Measurements from ENCODE around the gene CDK9.
"Not testable (repeated sequence)": the region's sequence is repeated elsewhere in the genome, so short reads cannot be mapped to it uniquely, and the experiment has no call there.

Gene CDK9

DNA sequence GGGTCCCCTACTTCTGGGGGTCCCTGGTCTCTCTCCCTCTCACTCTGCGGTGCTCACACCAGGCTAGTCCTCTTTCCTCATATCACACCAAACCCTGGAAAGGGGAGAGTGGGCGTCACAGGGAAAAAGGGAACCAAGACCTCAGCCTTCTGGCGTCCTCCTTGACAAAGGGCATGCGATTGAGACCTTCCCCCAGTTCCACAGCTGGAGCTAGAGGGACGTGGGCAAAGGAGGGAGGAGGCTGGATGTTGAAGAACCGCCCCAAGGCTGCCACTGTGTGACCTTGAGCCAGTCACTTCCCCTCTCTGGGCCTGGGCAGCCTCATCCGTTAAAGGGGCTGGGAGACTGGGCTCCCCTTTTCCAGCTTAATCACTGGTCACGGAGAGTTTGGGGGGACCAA lies 32.2 kb upstream of the CDK9 start:
- H3K36me3 ChIP-seq (ENCODE audit: control insufficient read depth, insufficient read depth, low read length), result no peaks in the 10 kb centered on the region
- H3K9me3 ChIP-seq (ENCODE audit: control insufficient read depth, low read length), result no peaks in the 10 kb centered on the region
- no peaks in the 10 kb centered on the region for H3K4me1 ChIP-seq (ENCODE audit: control insufficient read depth, insufficient read depth, low read length)
- peaks cover 37% of the 10 kb centered on the region for H3K27me3 ChIP-seq (ENCODE audit: control insufficient read depth, insufficient read depth, low read length)
- no peak overlapping the region for H3K4me3 ChIP-seq (ENCODE audit: low read length)
- H3K9ac ChIP-seq (ENCODE audit: low read length), result no peak overlapping the region

DNA sequence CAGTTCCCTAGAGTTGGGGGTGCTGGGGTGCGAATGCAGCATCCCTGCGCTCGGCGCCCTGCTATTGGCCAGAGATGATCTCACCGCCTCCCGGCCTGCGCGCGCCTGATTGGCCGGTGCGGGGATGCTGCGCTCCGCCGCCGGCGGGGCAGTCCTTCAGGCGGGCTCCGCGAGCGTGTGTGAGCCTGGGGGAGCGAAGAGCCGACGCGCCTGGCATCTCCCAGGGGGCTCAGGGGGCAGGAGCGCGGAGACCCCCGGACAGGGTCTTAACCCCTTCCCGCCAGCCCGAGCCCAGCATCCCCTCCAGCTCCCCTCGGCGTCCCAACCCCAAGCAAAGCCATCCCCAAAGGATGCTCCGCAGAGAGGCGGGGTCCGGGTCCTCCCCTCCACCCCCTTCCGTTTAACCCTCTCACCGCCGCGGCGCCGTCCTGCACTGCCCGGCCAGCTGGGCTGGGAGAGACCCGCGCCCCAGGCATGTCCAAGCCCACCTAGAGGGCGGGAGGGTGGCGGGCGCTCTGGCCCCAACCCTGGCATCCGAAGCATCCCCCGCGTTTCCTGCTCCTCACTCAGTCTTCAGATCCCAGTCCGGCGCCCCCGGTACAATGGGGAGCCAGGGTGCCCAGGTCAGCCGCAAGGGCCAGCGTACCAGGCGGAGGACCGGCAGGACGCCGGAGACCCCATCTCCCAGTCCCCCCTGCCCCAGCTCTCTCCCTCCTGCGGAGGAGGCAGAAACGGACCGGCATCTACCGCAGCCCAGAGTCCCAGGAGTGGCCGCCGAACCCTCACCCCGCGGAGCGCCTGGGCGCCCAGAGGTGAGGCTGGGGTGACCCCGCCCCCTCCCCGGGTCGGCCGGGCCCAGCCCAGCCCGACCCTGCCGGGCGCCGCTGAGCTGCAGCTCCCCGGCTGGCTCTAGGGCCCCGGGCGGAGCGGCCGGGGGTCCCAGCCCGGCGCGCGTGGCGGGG lies 31.5 kb upstream of the CDK9 start:
- no peak overlapping the region for H3K4me3 ChIP-seq (ENCODE audit: low read length)
- H3K27me3 ChIP-seq (ENCODE audit: control insufficient read depth, insufficient read depth, low read length), result peaks cover 37% of the 10 kb centered on the region
- H3K9ac ChIP-seq (ENCODE audit: low read length), result no peak overlapping the region
- no peaks in the 10 kb centered on the region for H3K4me1 ChIP-seq (ENCODE audit: control insufficient read depth, insufficient read depth, low read length)
- no peaks in the 10 kb centered on the region for H3K36me3 ChIP-seq (ENCODE audit: control insufficient read depth, insufficient read depth, low read length)
- no peaks in the 10 kb centered on the region for H3K9me3 ChIP-seq (ENCODE audit: control insufficient read depth, low read length)

DNA sequence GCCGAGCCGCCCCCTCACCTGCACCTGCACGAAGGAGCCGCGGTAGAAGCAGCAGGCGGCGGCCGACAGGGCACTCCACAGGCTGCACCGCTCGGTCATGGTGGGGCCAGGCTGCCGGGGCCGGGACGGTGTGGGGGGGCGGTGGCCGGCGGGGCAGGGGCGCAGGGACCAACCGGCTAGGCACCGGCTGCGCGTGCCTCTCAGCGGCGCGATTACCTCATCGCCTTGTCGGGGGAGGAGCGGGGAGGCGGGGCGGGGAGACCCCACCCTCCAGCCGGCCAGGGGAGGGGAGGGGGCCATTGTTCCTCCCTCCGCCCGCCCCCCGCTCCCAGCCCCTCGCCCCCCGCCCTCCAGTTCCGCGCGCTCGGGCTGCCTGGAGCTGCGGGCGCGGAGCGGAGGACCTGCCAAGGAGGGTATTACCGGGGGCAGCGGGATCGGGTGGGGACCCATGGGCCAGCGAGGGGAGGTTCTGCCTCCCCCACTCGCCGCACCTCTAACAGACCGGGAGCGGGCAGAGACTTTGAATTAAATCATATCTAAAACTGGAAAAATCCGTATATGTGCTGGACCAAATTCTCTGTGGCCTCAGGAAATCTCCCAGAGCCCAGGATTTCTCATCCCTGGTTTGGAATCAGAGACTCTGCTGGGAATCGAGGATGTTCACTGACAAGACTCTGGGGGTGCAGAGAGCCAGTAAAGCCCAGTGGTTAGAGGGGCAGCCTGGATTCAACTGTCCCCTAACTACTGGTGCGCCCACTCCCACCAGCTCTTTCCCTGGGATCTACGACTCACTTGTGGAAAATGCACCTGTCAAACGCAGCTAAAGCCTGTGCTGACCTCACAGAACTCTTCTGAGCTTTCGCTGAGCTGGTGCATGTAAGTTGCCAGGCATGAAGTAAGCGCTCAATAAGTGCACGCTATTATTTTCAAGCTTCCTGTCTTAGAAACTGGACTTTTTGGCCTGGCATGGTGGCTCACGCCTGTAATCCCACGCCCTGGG lies 30.5 kb upstream of the CDK9 start:
- H3K9ac ChIP-seq (ENCODE audit: low read length), result no peak overlapping the region
- no peaks in the 10 kb centered on the region for H3K9me3 ChIP-seq (ENCODE audit: control insufficient read depth, low read length)
- H3K27me3 ChIP-seq (ENCODE audit: control insufficient read depth, insufficient read depth, low read length), result peaks cover 37% of the 10 kb centered on the region
- no peaks in the 10 kb centered on the region for H3K4me1 ChIP-seq (ENCODE audit: control insufficient read depth, insufficient read depth, low read length)
- H3K36me3 ChIP-seq (ENCODE audit: control insufficient read depth, insufficient read depth, low read length), result no peaks in the 10 kb centered on the region
- no peak overlapping the region for H3K4me3 ChIP-seq (ENCODE audit: low read length)

DNA sequence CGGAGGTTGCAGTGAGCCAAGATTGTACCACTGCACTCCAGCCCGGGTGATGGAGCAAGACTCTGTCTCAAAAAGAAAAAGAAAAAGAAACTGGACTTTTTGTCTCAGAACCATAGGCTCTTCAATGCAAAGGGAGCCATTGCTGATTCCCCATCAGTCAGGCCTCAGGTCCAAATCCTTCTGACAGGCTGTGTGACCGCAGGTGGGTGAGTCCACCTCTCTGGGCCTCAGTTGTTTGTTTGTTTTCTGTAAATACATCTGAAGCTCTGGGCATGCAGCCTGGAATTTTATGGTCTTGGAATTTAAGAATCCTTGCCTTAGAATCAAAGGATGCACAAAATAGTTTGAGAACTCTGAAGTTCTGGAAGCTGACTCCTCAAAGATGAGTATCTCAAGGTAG lies 29.6 kb upstream of the CDK9 start:
- no peaks in the 10 kb centered on the region for H3K36me3 ChIP-seq (ENCODE audit: control insufficient read depth, insufficient read depth, low read length)
- no peaks in the 10 kb centered on the region for H3K4me1 ChIP-seq (ENCODE audit: control insufficient read depth, insufficient read depth, low read length)
- no peaks in the 10 kb centered on the region for H3K9me3 ChIP-seq (ENCODE audit: control insufficient read depth, low read length)
- H3K9ac ChIP-seq (ENCODE audit: low read length), result no peak overlapping the region
- H3K27me3 ChIP-seq (ENCODE audit: control insufficient read depth, insufficient read depth, low read length), result peaks cover 37% of the 10 kb centered on the region
- H3K4me3 ChIP-seq (ENCODE audit: low read length), result no peak overlapping the region

DNA sequence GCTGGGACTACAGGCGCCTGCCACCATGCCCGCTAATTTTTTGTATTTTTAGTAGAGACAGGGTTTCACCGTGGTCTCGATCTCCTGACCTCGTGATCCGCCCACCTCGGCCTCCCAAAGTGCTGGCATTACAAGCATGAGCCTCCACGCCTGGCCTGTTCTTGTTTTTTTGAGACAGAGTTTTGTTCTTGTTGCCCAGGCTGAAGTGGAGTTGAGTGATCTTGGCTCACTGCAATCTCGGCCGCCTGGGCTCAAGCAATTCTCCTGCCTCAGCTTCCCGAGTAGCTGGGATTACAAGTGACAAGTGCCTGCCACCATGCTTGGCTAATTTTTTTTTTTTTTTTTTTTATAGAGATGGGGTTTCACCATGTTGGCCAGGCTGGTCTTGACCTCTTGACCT lies 29.1 kb upstream of the CDK9 start:
- H3K4me1 ChIP-seq (ENCODE audit: control insufficient read depth, insufficient read depth, low read length); H3K4me3 ChIP-seq (ENCODE audit: low read length); H3K9ac ChIP-seq (ENCODE audit: low read length); H3K9me3 ChIP-seq (ENCODE audit: control insufficient read depth, low read length); H3K36me3 ChIP-seq (ENCODE audit: control insufficient read depth, insufficient read depth, low read length): not testable (repeated sequence)
- peaks cover 38% of the 10 kb centered on the region for H3K27me3 ChIP-seq (ENCODE audit: control insufficient read depth, insufficient read depth, low read length)

DNA sequence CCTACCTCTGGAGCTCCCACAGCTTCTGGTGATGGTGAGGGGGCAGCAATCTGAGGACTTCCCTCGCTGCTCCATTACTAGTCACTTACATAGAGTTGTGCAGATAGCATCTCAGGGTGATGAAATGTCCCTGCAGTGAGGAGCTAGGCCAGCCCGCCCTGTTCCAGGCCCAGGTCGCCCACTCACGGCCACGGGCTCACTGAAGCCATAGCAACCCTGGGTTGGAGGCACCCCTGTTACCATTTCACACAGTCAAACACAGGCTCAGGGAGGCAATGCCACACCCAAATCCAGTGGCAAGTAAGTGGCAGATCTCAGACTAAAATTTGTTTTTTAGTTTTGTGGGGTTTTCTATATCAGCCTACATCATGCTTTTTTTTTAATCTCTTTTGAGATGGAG lies 27.0 kb upstream of the CDK9 start:
- no peaks in the 10 kb centered on the region for H3K9me3 ChIP-seq (ENCODE audit: control insufficient read depth, low read length)
- H3K4me1 ChIP-seq (ENCODE audit: control insufficient read depth, insufficient read depth, low read length), result no peaks in the 10 kb centered on the region
- H3K4me3 ChIP-seq (ENCODE audit: low read length), result no peak overlapping the region
- peaks cover 29% of the 10 kb centered on the region for H3K27me3 ChIP-seq (ENCODE audit: control insufficient read depth, insufficient read depth, low read length)
- no peak overlapping the region for H3K9ac ChIP-seq (ENCODE audit: low read length)
- H3K36me3 ChIP-seq (ENCODE audit: control insufficient read depth, insufficient read depth, low read length), result no peaks in the 10 kb centered on the region

DNA sequence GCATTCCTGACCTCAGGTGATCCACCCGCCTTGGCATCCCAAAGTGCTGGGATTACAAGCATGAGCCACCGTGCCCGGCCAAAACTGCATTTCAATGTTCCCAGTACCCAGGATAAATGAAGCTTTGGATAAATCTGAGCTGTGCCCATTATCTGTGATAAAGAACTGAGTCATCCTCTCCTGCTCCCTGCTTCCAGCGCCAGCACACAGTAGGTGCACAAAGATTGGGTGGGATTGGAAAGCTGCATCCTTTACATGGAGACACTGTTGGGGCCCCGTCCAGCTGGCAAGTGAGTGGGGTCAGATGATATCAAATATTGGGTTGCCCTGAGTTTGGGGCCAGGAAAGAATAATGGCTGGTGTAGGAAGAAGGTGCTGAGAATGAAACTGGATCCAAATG lies 24.8 kb upstream of the CDK9 start:
- no peak overlapping the region for H3K4me3 ChIP-seq (ENCODE audit: low read length)
- no peaks in the 10 kb centered on the region for H3K4me1 ChIP-seq (ENCODE audit: control insufficient read depth, insufficient read depth, low read length)
- H3K9ac ChIP-seq (ENCODE audit: low read length), result no peak overlapping the region

DNA sequence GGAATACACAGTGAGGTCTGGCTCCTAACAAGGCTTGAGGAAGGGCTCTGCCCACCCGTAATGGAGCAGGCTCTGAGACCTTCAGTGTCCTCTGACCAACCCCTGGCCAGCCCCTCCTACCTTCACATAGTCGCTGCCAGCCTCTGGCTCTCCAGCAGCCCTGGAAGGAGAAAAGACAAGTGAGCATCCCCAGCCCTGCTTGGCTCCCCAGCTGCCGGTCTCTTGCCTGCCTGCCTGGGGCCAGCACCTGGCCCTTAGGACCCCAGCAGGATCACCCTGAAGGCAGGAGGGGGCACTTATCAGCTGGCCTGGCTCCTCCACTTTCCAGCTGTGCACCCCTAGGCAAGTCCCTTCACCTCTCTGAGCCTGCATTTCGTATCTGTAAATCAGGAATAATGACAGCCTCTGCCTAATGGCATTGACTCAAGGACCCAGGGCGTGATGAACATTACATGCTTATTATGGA lies 24.3 kb upstream of the CDK9 start:
- Histone ChIP-seq H3K4me3 (ENCODE audit: low read length) (no peak overlapping the region), H3K9me3 (ENCODE audit: control insufficient read depth, low read length) (no peaks in the 10 kb centered on the region), H3K4me1 (ENCODE audit: control insufficient read depth, insufficient read depth, low read length) (no peaks in the 10 kb centered on the region), H3K9ac (ENCODE audit: low read length) (no peak overlapping the region), H3K27me3 (ENCODE audit: control insufficient read depth, insufficient read depth, low read length) (peaks cover 8% of the 10 kb centered on the region), H3K36me3 (ENCODE audit: control insufficient read depth, insufficient read depth, low read length) (no peaks in the 10 kb centered on the region)

More for the DNA sequence above, 24.8 kb upstream of the CDK9 start:
- Histone ChIP-seq H3K27me3 (ENCODE audit: control insufficient read depth, insufficient read depth, low read length) (peaks cover 10% of the 10 kb centered on the region), H3K36me3 (ENCODE audit: control insufficient read depth, insufficient read depth, low read length) (no peaks in the 10 kb centered on the region), H3K9me3 (ENCODE audit: control insufficient read depth, low read length) (no peaks in the 10 kb centered on the region)

DNA sequence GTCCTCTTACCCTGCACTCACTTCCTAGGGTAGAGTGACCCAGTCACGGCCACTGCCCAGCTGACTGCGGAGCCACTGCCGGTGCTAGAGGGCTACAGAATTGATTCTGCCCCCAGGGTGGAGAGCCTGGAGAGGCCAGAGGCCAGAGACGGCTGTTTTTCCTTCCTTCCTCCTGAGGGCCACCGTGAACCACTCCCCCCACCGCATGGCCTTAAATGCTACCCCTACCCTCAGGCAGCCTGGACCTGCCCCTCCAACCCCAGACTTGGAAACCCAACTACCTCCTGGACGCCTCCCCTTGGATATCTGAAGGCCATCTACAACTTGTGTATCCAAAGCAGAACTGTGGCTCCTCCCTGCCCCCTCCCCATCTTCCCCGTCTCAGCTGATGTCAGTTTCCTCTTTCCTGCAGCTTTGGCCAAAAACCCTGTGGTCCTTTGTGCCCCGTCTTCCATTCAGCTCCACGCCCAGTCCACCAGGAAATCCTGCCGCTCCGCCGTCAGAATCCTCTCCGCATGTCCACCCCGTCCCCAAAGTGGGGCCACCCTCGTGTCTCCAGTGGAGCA lies 23.6 kb upstream of the CDK9 start:
- Histone ChIP-seq H3K27me3 (ENCODE audit: control insufficient read depth, insufficient read depth, low read length) (peaks cover 8% of the 10 kb centered on the region), H3K36me3 (ENCODE audit: control insufficient read depth, insufficient read depth, low read length) (no peaks in the 10 kb centered on the region), H3K4me3 (ENCODE audit: low read length) (no peak overlapping the region), H3K9me3 (ENCODE audit: control insufficient read depth, low read length) (no peaks in the 10 kb centered on the region), H3K4me1 (ENCODE audit: control insufficient read depth, insufficient read depth, low read length) (no peaks in the 10 kb centered on the region), H3K9ac (ENCODE audit: low read length) (no peak overlapping the region)

DNA sequence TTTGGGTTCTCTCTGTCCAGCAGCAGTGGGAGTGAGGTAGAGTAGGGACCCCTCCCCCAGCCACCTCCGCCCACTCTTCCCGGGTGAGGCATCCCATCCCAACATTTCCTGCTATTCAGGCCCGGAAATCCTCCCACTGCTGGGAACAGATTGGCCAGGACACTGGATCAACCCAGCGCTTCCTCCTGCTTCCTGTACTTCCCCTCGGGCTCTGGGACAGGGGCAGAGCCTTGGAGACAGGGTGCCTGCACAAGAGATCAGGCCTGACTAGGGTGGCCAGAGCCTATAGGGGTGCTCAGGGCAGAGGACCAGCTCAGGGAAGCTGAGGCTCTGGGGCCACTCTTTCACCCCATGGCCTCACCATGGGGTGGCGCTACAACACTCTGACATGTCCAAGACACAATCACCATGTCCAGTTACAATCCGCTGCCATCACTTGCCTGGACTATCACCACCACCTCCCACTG lies 21.9 kb upstream of the CDK9 start:
- H3K9ac ChIP-seq (ENCODE audit: low read length), result no peak overlapping the region
- no peaks in the 10 kb centered on the region for H3K36me3 ChIP-seq (ENCODE audit: control insufficient read depth, insufficient read depth, low read length)
- no peaks in the 10 kb centered on the region for H3K4me1 ChIP-seq (ENCODE audit: control insufficient read depth, insufficient read depth, low read length)
- H3K4me3 ChIP-seq (ENCODE audit: low read length), result no peak overlapping the region
- H3K27me3 ChIP-seq (ENCODE audit: control insufficient read depth, insufficient read depth, low read length), result peaks cover 8% of the 10 kb centered on the region
- no peaks in the 10 kb centered on the region for H3K9me3 ChIP-seq (ENCODE audit: control insufficient read depth, low read length)

DNA sequence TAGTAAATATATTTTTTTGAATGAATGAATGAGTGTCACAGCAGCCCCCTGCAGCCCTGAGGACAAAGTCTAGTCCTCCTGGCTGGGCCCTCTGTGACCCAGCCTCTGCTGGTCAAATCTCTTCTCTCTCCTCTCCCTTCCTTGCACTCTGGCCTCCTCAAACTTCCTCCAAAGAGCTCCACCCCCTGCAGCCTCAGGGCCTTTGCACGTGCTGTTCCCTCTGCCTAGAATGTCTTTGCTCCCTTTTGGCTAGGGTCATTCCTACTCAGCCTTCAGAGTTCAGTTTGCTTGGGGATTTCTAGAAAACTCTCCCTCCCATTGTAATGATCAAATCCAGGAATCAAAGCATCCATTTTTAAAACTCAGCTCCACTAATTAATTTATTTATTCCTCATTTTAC lies 20.4 kb upstream of the CDK9 start:
- no peaks in the 10 kb centered on the region for H3K36me3 ChIP-seq (ENCODE audit: control insufficient read depth, insufficient read depth, low read length)

More for the DNA sequence above, 20.4 kb upstream of the CDK9 start:
- H3K4me3 ChIP-seq (ENCODE audit: low read length), result no peak overlapping the region
- H3K9me3 ChIP-seq (ENCODE audit: control insufficient read depth, low read length), result no peaks in the 10 kb centered on the region
- peaks cover 5% of the 10 kb centered on the region for H3K4me1 ChIP-seq (ENCODE audit: control insufficient read depth, insufficient read depth, low read length)
- H3K9ac ChIP-seq (ENCODE audit: low read length), result no peak overlapping the region
- H3K27me3 ChIP-seq (ENCODE audit: control insufficient read depth, insufficient read depth, low read length), result peaks cover 8% of the 10 kb centered on the region

Measured in mucosa of stomach (tissue), 1 donor.